Renal pelvis (tissue), 4 donors: ENCODE data around the gene FYN. TPM values are rescaled to one million over a fixed set of nuclear protein-coding genes. Genes with fewer than 3 reads are reported as not detected.

ENCODE experiments used
- DNase-seq: peaks from one replicate; pipeline ENCODE4 v3.0.0-alpha.2; 2013
- polyA plus RNA-seq, 3 donors: library from polyadenylated mRNA; unstranded; fragments of 120-200 nt; gene quantifications; one replicate each; pipeline ENCODE4 v1.2.1, GENCODE V29; 2013; ENCODE audit not compliant: insufficient read length in 3 of 3

The FYN gene
- polyA plus RNA-seq, 3 donors, result 149 to 171 (median 159) TPM

DNA sequence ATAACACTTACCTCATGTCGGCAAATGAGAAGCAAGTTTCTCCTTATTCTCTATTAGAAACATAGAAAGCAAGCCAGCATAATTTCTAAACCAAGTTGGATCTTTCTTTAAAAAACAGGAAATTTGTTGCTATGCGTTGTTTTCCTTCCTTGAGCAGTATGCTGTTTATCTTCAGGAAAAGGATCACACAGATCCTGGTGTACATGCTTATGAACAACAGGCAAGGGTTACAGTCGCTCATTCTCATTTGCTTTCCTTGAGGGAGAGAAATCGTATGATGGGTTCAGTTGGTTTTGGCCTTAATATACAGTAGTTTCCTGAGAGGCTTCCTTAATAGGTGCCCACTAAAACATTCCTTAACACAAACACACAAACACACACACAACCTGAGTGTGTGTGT is 118.8 kb downstream of the FYN start:
- DNase-seq, result no peak

GRCh38 chr6:111753573-111753972 is 119.7 kb downstream of the FYN start:
- no peak for DNase-seq

- DNase-seq, result no peak
Measured at GRCh38 chr6:111752476-111752875, 120.8 kb downstream of the FYN start.

GRCh38 chr6:111750753-111751673 is 122.2 kb downstream of the FYN start:
- DNase-seq, result no peak

- no peak for DNase-seq
Measured at GRCh38 chr6:111750153-111750552, 123.1 kb downstream of the FYN start.

DNA sequence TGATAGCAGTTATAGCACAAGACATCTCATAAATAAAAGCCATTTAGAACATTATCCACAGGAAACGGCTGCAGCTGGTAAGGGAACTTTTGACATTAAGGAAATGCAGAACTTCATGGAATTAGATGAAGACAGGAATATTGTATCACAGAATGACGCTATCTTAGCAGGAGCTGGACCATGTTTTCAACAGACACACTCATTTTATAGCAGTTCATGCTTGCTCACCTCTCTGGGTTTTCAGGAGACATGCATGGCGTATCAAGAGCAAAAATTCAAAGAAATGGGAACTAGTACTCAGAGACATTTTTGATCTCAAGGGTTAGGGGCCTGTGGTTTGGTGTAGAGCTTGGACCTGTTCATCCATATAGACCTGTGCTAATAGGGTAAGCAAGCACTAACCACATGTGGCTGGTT is 125.0 kb downstream of the FYN start:
- DNase-seq, result no peak

DNA sequence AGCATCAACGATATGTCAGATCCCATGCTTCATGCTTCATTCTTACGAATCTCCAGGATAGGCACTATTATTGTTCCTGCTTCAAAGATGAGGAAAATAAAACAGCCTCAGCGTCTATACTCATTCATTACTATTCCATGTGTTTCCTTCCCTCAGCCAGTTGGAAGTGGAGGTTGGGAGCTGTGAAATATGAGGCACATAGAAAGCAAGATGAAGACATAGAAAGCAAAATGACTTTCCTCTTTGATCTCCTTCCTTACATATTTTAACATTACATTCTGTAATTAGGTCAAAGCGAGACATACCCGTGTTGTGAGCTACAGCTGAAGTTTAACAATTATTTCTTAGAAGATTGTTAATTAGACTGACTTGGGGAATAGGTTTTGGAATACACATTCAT is 125.4 kb downstream of the FYN start:
- no peak for DNase-seq

DNA sequence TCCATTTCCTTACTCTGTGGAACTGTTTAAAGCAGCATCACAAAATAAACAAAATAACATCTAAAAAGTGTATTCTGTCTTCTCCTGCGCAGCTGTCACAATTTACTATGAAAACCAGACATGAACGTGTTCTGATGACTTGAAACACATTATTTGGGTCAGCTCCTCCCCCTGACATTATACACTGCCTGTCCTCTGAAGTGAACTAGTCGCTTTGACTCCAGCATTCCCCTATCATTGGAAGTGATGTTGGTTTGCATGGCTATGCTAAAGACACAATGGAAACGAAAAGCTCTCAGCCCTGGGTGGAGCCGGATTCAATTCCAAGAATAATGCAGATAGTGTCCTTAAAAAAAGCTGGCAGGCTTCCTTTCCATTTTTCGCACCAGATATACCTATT is 125.9 kb downstream of the FYN start:
- DNase-seq, result no peak

DNA sequence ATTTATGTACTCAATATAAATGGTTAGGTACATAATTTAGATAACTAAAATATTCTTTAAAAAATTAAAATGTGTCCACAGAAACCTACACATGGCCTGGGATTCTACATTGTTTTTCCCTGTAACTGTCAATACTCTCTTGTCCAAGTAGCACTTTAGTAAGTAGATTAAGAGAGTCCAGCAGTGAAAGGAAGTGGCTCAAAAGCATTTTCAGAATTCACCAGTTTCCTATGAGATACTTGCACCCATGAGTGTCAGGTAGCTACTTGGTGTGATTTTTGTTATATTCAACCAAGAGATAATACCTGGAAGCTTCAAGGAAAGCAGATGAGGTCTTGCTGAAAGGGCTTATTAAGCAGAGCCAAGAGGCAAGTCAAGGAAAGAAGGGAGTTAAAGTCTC is 126.3 kb downstream of the FYN start:
- DNase-seq, result no peak

- DNase-seq, result no peak
Measured at GRCh38 chr6:111745636-111746035, 127.6 kb downstream of the FYN start.

GRCh38 chr6:111745186-111745585 is 128.1 kb downstream of the FYN start:
- no peak for DNase-seq

DNA sequence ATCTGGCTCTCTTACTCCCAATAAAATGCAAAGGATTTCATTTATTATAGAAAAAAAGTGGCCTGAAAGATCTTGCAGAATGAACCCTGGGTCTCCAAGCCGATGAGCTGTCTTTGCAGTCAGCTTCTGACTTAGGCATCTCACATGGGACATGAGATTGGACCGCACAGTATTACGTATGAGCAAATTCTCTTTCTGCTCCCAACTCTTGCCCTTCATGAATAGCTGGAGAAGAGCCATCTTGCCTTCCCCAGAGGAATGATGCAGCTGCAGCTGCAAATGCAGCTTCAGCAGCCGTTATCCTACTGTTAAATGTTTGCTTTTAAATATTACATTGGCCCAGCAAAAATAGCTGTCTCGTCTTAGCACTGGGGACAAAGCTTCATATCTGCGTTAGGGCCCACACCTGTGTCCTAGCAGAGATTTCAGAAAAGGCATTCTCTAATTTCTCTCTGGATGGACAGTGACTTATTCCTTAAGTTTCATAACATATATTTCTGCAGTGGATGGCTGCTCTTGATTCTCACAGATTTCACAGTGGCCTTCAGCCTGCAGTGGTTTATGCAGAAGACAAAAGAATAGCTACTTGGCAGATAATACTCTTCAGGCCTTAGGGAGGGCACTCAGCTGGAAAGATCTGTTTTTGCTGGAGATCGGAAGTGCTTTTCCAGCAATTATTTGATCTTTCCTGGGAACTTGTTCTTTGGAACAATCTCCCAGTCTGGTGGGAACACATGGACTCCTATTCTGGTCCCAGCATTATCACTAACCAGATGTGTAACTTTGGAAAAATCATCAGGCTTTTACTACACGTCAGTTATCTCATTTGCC is 129.2 kb downstream of the FYN start:
- DNase-seq, result no peak

DNA sequence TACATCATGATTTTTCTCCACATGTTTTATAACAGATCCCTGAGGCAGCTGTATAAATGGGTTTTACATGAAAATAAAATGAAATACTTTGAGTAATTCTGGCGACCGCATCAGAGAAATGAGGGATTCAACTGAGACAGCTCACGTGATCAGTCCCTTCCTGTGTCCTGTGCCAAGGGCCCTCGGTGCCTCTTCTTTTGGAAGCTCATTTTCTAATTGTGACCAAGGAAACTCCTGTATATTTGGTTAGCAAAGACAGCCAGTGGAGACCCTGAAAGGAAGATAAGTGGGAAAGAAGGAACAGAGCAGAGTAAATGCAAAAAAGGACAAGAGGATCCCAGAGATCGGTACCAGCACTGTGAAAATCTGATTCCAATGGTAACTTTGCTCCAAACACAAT is 129.9 kb downstream of the FYN start:
- no peak for DNase-seq

- no peak for DNase-seq
Measured at GRCh38 chr6:111741177-111741952, 131.9 kb downstream of the FYN start.

- no peak for DNase-seq
Measured at GRCh38 chr6:111740506-111740905, 132.7 kb downstream of the FYN start.

DNA sequence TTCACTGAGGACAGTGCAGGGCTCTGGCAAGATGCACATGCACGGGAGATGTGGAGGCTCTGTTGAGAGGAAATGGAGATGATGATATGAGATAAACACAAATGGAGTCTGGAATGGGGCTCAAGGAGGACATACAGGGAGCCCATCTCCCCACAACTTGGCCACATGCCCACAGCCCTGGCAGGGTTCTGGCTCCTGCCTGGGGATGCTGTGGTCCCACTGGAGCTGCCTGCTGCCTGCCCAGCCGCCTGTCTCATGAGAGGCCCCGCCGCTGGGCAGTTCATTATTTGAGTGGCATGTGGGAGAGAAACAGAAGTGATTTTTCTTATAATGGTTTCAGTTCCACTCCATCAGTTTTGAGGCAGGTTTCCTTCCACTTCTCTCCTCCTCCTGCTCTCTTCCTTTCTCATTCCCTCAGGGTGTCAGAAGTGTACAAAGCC is 134.0 kb downstream of the FYN start:
- DNase-seq, result no peak

- DNase-seq, result no peak
Measured at GRCh38 chr6:111738631-111739030, 134.6 kb downstream of the FYN start.

GRCh38 chr6:111738156-111738555 is 135.1 kb downstream of the FYN start:
- no peak for DNase-seq

DNA sequence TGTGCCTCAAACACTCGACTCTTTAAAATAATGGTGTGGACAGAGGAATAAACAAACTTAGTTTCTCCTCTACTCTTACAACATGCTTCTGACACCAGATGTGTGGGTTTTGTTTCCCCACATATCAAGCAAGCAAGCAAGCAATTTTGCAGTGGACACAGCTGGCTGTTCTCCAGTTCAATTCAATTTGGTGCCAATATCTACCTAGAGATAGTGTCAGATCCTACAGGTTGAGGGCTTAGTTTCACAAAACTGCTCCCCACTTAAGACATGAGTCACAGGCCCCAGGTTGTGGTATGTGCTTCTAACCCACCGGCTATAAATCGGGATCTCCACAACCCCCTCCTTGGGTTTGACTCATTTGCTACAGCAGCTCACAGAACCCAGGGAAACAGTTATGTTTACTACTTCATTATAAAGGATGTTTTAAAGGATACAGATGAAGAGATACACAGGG is 136.2 kb downstream of the FYN start:
- DNase-seq, result no peak

GRCh38 chr6:111736005-111736608 is 137.1 kb downstream of the FYN start:
- DNase-seq, result no peak
